HG02571 (cell line): ENCODE measurements around the gene TIMP1.

Experiments used
- ATAC-seq: cut with Tn5 transposase; IDR thresholded peaks from one replicate; pipeline ENCODE4 v1.9.1; 2021; ENCODE audit warnings: mild to moderate bottlenecking, moderate library complexity; ENCODE audit not compliant: unreplicated experiment

Gene TIMP1

GRCh38 chrX:47633689-47634590, 51.7 kb downstream of the TIMP1 start:
- no peak for ATAC-seq

GRCh38 chrX:47634871-47635575, 52.8 kb downstream of the TIMP1 start:
- ATAC-seq: no peak
